Vagina (tissue), 2 donors: Measurements from ENCODE around the gene BSDC1. TPM values are rescaled to one million over a fixed set of nuclear protein-coding genes. Genes with fewer than 3 reads are reported as not detected.
A peak's percentile ranks its signal among the peaks of the same experiment; 100 is the strongest.

Experiments used
- DNase-seq, 2 donors: peaks; one replicate each; pipeline ENCODE4 v3.0.0-alpha.2; 2017; ENCODE audit errors: extremely low spot score in 2 of 2
- H3K27ac ChIP-seq: fragments of 200-600 bp; sonication (generic); one replicate; pipeline ENCODE4 v1.5.1; 2019
- H3K27me3 ChIP-seq: fragments of 200-600 bp; sonication (generic); one replicate; pipeline ENCODE4 v1.5.1; 2019
- H3K36me3 ChIP-seq, 2 donors: fragments of 200-600 bp; sonication (generic); one replicate each; pipeline ENCODE4 v1.5.1; 2017 to 2019
- H3K4me1 ChIP-seq: fragments of 200-600 bp; sonication (generic); one replicate; pipeline ENCODE4 v1.5.1; 2019
- H3K4me3 ChIP-seq, 2 donors: fragments of 200-600 bp; sonication (generic); 1 replicate in 1 of 2; 2 replicates in 1 of 2; pipeline ENCODE4 v1.5.1; 2016 to 2019
- H3K9me3 ChIP-seq: fragments of 200-600 bp; sonication (generic); one replicate; pipeline ENCODE4 v1.5.1; 2019
- CTCF ChIP-seq, 3 experiments: fragments of 450-650 bp in 2 of 3; fragments of 200-600 bp in 1 of 3; sonication (generic) in 1 of 3; IDR thresholded peaks; one replicate each; pipeline ENCODE4 v1.5.1; 2017 to 2019; ENCODE audit warnings: antibody characterized with exemption in 3 of 3, mild to moderate bottlenecking in 2 of 3, moderate library complexity in 2 of 3
- POLR2A ChIP-seq, 2 donors: fragments of 450-650 bp; IDR thresholded peaks; one replicate each; pipeline ENCODE4 v1.6.1; 2017; ENCODE audit warnings: antibody characterized with exemption in 2 of 2, mild to moderate bottlenecking in 2 of 2, moderate library complexity in 2 of 2
- POLR2AphosphoS5 ChIP-seq, 2 donors: sonication (generic); formaldehyde crosslinking; IDR thresholded peaks; one replicate each; pipeline ENCODE4 v1.9.0; 2017; ENCODE audit warnings: antibody characterized with exemption in 2 of 2, mild to moderate bottlenecking in 2 of 2, low read depth in 1 of 2; ENCODE audit not compliant: insufficient read depth in 1 of 2
- intact Hi-C: fragments of 100-400 bp; cut with DNase I; formaldehyde crosslinking; loops from one replicate; pipeline ENCODE4 v1.15.1; 2023
- total RNA-seq: library from RNA; depleted of rRNA; stranded (reverse); fragments of >200 nt; gene quantifications from one replicate; pipeline ENCODE4 v1.2.3, GENCODE V29; 2016

The BSDC1 gene
- total RNA-seq, 1 donor from 2014 or later = 54.3 TPM

GRCh38 chr1:32393832-32394140 is 455 bp downstream of the BSDC1 start:
- Histone ChIP-seq H3K27me3 (no peaks in the 10 kb centered on the region), H3K4me1 (peaks cover 52% of the 10 kb centered on the region), H3K4me3 (peak overlapping the region; percentile 86 to 98), H3K9me3 (no peaks in the 10 kb centered on the region), H3K27ac (peak overlapping the region; percentile 91), H3K36me3 (peaks cover 0 to 28% of the 10 kb centered on the region in 2 donors)
- intact Hi-C loops = loop anchor here (10.0 kb wide), 1 partner anchor 169 kb away; the partner anchor contains the start of genes EIF3I and TMEM234
- no peak for DNase-seq
- no peak for TF ChIP-seq POLR2A (IDR thresholded peaks at IDR 0.05)
- no peak for TF ChIP-seq CTCF (IDR thresholded peaks at IDR 0.05)
- no peak for TF ChIP-seq POLR2AphosphoS5 (IDR thresholded peaks at IDR 0.05; ENCODE audit: insufficient read depth in 1 of 2, low read depth in 1 of 2)

- intact Hi-C loops = loop anchor here (10.0 kb wide), 1 partner anchor 168 kb away; the partner anchor contains the start of genes EIF3I and TMEM234
- Histone ChIP-seq H3K9me3 (no peaks in the 10 kb centered on the region), H3K4me1 (peaks cover 52% of the 10 kb centered on the region), H3K4me3 (peak overlapping the region; percentile 86 to 98), H3K27ac (peak overlapping the region; percentile 91), H3K36me3 (peaks cover 0 to 28% of the 10 kb centered on the region in 2 donors), H3K27me3 (no peaks in the 10 kb centered on the region)
- no peak for DNase-seq
- no peak for TF ChIP-seq POLR2AphosphoS5 (IDR thresholded peaks at IDR 0.05; ENCODE audit: insufficient read depth in 1 of 2, low read depth in 1 of 2)
- no peak for TF ChIP-seq POLR2A (IDR thresholded peaks at IDR 0.05)
- TF ChIP-seq CTCF (IDR thresholded peaks at IDR 0.05) = no peak
These were observed 1.1 kb downstream of the BSDC1 start for GRCh38 chr1:32393136-32393535.

GRCh38 chr1:32392325-32392724 is 1.9 kb downstream of the BSDC1 start:
- Histone ChIP-seq H3K27ac (no peak overlapping the region), H3K4me1 (peaks cover 52% of the 10 kb centered on the region), H3K36me3 (peaks cover 0 to 31% of the 10 kb centered on the region in 2 donors), H3K4me3 (no peak overlapping the region), H3K9me3 (no peaks in the 10 kb centered on the region), H3K27me3 (no peaks in the 10 kb centered on the region)
- no peak for TF ChIP-seq CTCF (IDR thresholded peaks at IDR 0.05)
- TF ChIP-seq POLR2AphosphoS5 (IDR thresholded peaks at IDR 0.05; ENCODE audit: insufficient read depth in 1 of 2, low read depth in 1 of 2) = no peak
- TF ChIP-seq POLR2A (IDR thresholded peaks at IDR 0.05) = no peak
- no peak for DNase-seq
- intact Hi-C loops = loop anchor here (10.0 kb wide), 1 partner anchor 168 kb away; the partner anchor contains the start of genes EIF3I and TMEM234

- Histone ChIP-seq H3K36me3 (peaks cover 0 to 40% of the 10 kb centered on the region in 2 donors), H3K27me3 (no peaks in the 10 kb centered on the region), H3K4me3 (no peak overlapping the region), H3K9me3 (no peaks in the 10 kb centered on the region), H3K4me1 (peaks cover 52% of the 10 kb centered on the region), H3K27ac (no peak overlapping the region)
- no peak for DNase-seq
- TF ChIP-seq CTCF (IDR thresholded peaks at IDR 0.05) (no peak), POLR2AphosphoS5 (IDR thresholded peaks at IDR 0.05; ENCODE audit: insufficient read depth in 1 of 2, low read depth in 1 of 2) (no peak)
- intact Hi-C loops = loop anchor here (10.0 kb wide), 1 partner anchor 166 kb away; the partner anchor contains the start of genes EIF3I and TMEM234
These were observed 3.1 kb downstream of the BSDC1 start for GRCh38 chr1:32390904-32391870.

- DNase-seq = no peak
- H3K4me3 ChIP-seq = no peak overlapping the region
- no peaks in the 10 kb centered on the region for H3K27me3 ChIP-seq
- peaks cover 0 to 65% of the 10 kb centered on the region in 2 donors for H3K36me3 ChIP-seq
- TF ChIP-seq CTCF (IDR thresholded peaks at IDR 0.05) = no peak
- no peak for TF ChIP-seq POLR2AphosphoS5 (IDR thresholded peaks at IDR 0.05; ENCODE audit: insufficient read depth in 1 of 2, low read depth in 1 of 2)
- TF ChIP-seq POLR2A (IDR thresholded peaks at IDR 0.05) = no peak
- intact Hi-C loops = no loop called here
- no peak overlapping the region for H3K27ac ChIP-seq
- H3K9me3 ChIP-seq = no peaks in the 10 kb centered on the region
- H3K4me1 ChIP-seq = peaks cover 45% of the 10 kb centered on the region
These were observed 5.6 kb downstream of the BSDC1 start for GRCh38 chr1:32388641-32389040.
